Activated B cell treated with CpG ODN at 0.5 μM for 24 hours (primary cell): Measurements from ENCODE around the gene KCNJ6. TPM values are rescaled to one million over a fixed set of nuclear protein-coding genes. Genes with fewer than 3 reads are reported as not detected.

ENCODE experiments used
- ATAC-seq: fragments of 200-7000 bp; cut with Tn5 transposase; one replicate; pipeline ENCODE4 v1.10.0; 2021; ENCODE audit warnings: low read depth, mild to moderate bottlenecking, moderate library complexity
- CTCF ChIA-PET: fragments of 350-600 bp; sonication (Branson Sonifier 250); formaldehyde crosslinking; loops from one replicate; lab custom pipeline; 2021; ENCODE audit warnings: antibody characterized with exemption; lab: Charles Lee
- POLR2A ChIA-PET: fragments of 350-600 bp; sonication (Branson Sonifier 250); formaldehyde crosslinking; loops from one replicate; lab custom pipeline; 2021; ENCODE audit warnings: antibody characterized with exemption; lab: Charles Lee
- DNase-seq: peaks from one replicate; pipeline ENCODE4 v3.0.0; 2022
- H3K27ac Mint-ChIP-seq: one replicate; pipeline ENCODE4 v1.8.0; 2020; ENCODE audit warnings: mixed read lengths
- H3K27me3 Mint-ChIP-seq: one replicate; pipeline ENCODE4 v1.8.0; 2021; ENCODE audit warnings: mixed read lengths
- H3K36me3 Mint-ChIP-seq: one replicate; pipeline ENCODE4 v1.8.0; 2021; ENCODE audit warnings: low read depth, mixed read lengths
- H3K4me1 Mint-ChIP-seq: one replicate; pipeline ENCODE4 v1.8.0; 2021; ENCODE audit warnings: mixed read lengths
- H3K4me3 Mint-ChIP-seq: one replicate; pipeline ENCODE4 v1.8.0; 2020; ENCODE audit warnings: mild to moderate bottlenecking, mixed read lengths
- H3K9me3 Mint-ChIP-seq: one replicate; pipeline ENCODE4 v1.8.0; 2020; ENCODE audit warnings: mixed read lengths
- CTCF ChIP-seq: fragments of 200-600 bp; IDR thresholded peaks from one replicate; pipeline ENCODE4 v1.8.0; 2022; ENCODE audit warnings: antibody characterized with exemption, mild to moderate bottlenecking
- intact Hi-C: fragments of 100-400 bp; cut with micrococcal nuclease; formaldehyde crosslinking; loops from one replicate; pipeline ENCODE4 v1.15.1; 2024
- total RNA-seq: library from RNA; stranded (reverse); gene quantifications from 2 replicates; pipeline ENCODE4 v1.2.3, GENCODE V29; 2022

Gene KCNJ6
- total RNA-seq, 1 donor from 2014 or later = not detected

- no peak for TF ChIP-seq CTCF
- DNase-seq (no peak), ATAC-seq (no peak)
- Mint-ChIP-seq H3K9me3 (peaks cover 2% of the 10 kb centered on the region), H3K4me1 (no peaks in the 10 kb centered on the region), H3K4me3 (no peak overlapping the region), H3K27me3 (peaks cover 2% of the 10 kb centered on the region), H3K27ac (no peak overlapping the region), H3K36me3 (no peaks in the 10 kb centered on the region)
- ChIA-PET CTCF (no interaction called here), POLR2A (no interaction called here)
- intact Hi-C loops = no loop called here
These were observed 167.1 kb downstream of the KCNJ6 start for GRCh38 chr21:37749132-37749531.

GRCh38 chr21:37748351-37748750, 167.9 kb downstream of the KCNJ6 start:
- Mint-ChIP-seq H3K4me3 (no peak overlapping the region), H3K27me3 (peaks cover 2% of the 10 kb centered on the region), H3K4me1 (no peaks in the 10 kb centered on the region), H3K36me3 (no peaks in the 10 kb centered on the region), H3K9me3 (peaks cover 2% of the 10 kb centered on the region), H3K27ac (no peak overlapping the region)
- DNase-seq = no peak
- ATAC-seq = no peak
- POLR2A ChIA-PET = no interaction called here
- CTCF ChIA-PET = no interaction called here
- intact Hi-C loops = no loop called here
- no peak for TF ChIP-seq CTCF

GRCh38 chr21:37746849-37747248, 169.4 kb downstream of the KCNJ6 start:
- no peak for DNase-seq
- H3K27ac Mint-ChIP-seq = no peak overlapping the region
- H3K4me1 Mint-ChIP-seq = no peaks in the 10 kb centered on the region
- ChIA-PET CTCF (no interaction called here), POLR2A (no interaction called here)
- ATAC-seq = no peak
- H3K27me3 Mint-ChIP-seq = peaks cover 2% of the 10 kb centered on the region
- no peak for TF ChIP-seq CTCF
- intact Hi-C loops = no loop called here
- peaks cover 2% of the 10 kb centered on the region for H3K9me3 Mint-ChIP-seq
- H3K4me3 Mint-ChIP-seq = no peak overlapping the region
- H3K36me3 Mint-ChIP-seq = no peaks in the 10 kb centered on the region

GRCh38 chr21:37744551-37744950, 171.7 kb downstream of the KCNJ6 start:
- TF ChIP-seq CTCF = no peak
- Mint-ChIP-seq H3K36me3 (no peaks in the 10 kb centered on the region), H3K27ac (no peak overlapping the region), H3K4me3 (no peak overlapping the region), H3K9me3 (peaks cover 2% of the 10 kb centered on the region), H3K27me3 (peaks cover 2% of the 10 kb centered on the region), H3K4me1 (no peaks in the 10 kb centered on the region)
- intact Hi-C loops = no loop called here
- no peak for ATAC-seq
- POLR2A ChIA-PET = no interaction called here
- CTCF ChIA-PET = no interaction called here
- no peak for DNase-seq

- intact Hi-C loops = no loop called here
- peaks cover 2% of the 10 kb centered on the region for H3K9me3 Mint-ChIP-seq
- no peak overlapping the region for H3K27ac Mint-ChIP-seq
- ChIA-PET CTCF (no interaction called here), POLR2A (no interaction called here)
- TF ChIP-seq CTCF = no peak
- H3K4me1 Mint-ChIP-seq = no peaks in the 10 kb centered on the region
- no peak overlapping the region for H3K4me3 Mint-ChIP-seq
- H3K36me3 Mint-ChIP-seq = no peaks in the 10 kb centered on the region
- H3K27me3 Mint-ChIP-seq = no peaks in the 10 kb centered on the region
- ATAC-seq (no peak), DNase-seq (no peak)
These were observed 173.7 kb downstream of the KCNJ6 start for GRCh38 chr21:37742532-37742931.
